Measurements from ENCODE around the gene ARHGAP9.

- TF ChIP-seq CTCF (IDR thresholded peaks at IDR 0.05; ENCODE audit: insufficient read depth, low read length, poor library complexity, severe bottlenecking) (no peak), EZH2phosphoT487 (conservative IDR thresholded peaks at IDR 0.05; ENCODE audit: low read length) (no peak)
Measured at GRCh38 chr12:57517187-57517586, 37.5 kb upstream of the ARHGAP9 start.

Measured in SU-DHL-6 (cell line).